G401 (cell line): ENCODE results near the gene ACKR2. TPM values are rescaled to one million over a fixed set of nuclear protein-coding genes. Genes with fewer than 3 reads are reported as not detected.
"Not testable (repeated sequence)": the region's sequence is repeated elsewhere in the genome, so short reads cannot be mapped to it uniquely, and the experiment has no call there.

Experiments
- DNase-seq: peaks from one replicate; pipeline ENCODE4 v3.0.0-alpha.2; 2015; ENCODE audit warnings: low spot score
- in situ Hi-C: cut with HindIII; loops from 2 replicates; pipeline ENCODE4 v1.10.0; 2016; ENCODE audit warnings: low sequenced_read_pairs, mixed read lengths
- total RNA-seq: library from RNA; depleted of rRNA; stranded (reverse); fragments of >200 nt; shearing (Covaris generic); gene quantifications from 2 replicates; pipeline ENCODE4 v1.2.3, GENCODE V29; 2014

Gene ACKR2
- total RNA-seq, 1 experiment from 2014 or later, result not detected

DNA sequence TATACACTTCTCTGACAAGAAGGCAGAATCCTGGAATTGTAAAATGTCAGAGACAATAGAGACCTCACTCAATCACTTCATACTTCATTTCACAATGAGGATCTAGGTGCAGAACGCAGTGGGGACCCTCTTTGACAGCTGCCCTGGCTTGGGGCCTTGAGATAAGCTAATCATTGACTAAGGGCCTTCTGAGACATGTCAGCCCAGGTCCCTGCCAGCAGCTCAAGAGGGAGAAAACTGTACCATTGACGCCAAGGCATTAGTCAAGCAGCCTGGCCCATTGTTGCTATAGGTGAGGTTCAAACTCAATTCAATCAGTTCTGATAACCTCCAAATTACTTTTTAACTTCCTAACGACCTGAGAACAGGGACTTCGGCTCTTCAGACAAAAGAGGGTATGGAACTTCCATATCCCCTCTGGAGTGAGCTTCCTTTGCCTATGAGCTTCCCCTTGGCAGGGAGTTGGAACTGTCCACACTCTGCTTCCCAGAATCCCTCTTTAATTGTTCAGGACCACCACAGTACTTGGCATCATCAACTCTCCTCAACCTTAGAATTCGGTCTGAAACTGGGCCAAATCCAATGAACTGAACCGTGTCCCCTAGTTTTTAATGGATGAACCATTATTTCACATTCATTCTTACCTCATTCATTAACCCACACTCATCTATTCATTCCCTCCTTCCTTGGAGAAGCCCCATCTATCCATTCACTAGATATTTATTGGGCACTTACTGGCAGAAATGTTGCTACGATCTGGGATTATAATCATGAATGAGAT, 67.9 kb downstream of the ACKR2 start:
- no peak for DNase-seq
- in situ Hi-C loops, result no loop called here

DNA sequence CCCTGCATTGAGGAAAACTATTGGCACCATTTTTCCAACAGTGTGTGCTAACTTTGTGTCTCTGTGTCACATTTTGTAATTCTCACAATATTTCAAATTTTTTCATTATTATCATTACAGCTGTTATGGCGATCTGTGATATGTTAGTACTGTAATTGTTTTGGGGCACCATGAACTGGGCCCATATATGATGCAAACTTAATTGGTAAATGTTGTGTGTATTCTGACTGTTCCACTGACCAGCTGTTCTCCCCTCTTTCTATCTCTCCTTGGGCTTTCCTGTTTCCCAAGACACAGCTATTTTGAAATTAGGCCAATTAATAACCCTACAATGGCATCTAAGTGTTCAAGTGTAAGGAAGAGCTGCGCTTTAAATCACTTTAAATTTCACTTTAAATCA, 68.6 kb downstream of the ACKR2 start:
- in situ Hi-C loops, result no loop called here

DNA sequence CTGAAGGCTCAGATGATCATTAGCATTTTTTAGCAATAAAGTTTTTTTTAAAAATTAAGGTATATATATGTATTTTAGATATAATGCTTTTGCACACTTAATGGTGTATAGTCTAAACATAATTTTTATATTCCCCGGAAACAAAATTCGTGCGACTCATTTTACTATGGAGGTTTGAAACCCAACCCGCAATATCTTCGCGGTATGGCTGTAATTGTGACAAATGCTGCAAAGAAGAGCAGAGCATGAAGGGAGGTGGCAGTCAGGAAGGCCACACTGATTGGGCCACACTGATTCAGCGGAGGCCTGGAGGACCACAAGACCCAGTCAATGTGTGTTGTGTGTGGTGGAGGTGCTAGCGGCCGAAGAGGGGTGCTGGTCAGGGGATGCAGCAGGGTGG, 70.9 kb downstream of the ACKR2 start:
- in situ Hi-C loops, result no loop called here
- no peak for DNase-seq

More for the DNA sequence above, 68.6 kb downstream of the ACKR2 start:
- DNase-seq, result no peak

DNA sequence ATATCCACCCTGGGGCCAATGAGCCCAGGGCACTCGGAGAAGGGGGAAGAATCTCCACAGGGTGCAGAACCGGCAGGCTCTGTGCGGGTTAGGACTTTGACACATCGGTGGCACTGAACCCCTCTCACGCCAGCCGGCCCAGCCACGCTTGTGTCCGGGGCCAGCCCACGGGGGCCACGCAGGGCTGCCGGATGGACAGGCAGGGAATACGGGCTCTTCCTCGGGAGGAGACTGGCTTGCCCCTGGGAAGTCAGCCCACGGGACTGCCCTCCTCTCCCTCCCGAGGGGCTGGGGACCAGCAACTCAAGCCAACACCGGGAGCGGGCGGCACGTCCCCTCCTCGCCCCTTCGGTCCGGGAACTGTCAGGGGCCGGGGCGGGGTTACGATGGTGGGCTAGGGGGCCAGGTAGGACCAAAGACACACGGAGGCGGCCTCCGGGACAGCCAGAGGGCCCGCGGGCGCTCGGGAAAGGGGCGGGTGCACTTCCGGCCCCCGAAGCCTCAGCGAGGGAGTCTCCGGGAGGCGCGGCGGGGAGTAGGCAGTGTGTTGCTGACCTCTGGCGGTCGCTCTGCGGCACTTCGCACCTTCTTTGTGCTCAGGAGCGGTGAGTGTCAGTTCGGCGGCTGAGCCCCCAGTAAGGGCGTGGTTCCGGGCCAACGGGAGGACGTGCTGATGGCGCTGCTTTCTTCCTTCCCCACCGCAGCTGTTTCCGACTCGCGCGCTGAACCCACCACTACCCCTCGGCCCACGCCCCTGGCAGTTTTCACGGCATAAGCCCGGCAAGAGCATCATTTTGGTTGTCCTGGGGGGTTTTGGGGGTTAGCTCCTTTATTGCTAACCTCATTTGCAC, 71.6 kb downstream of the ACKR2 start:
- peak; percentile 75 for DNase-seq
- in situ Hi-C loops, result no loop called here

DNA sequence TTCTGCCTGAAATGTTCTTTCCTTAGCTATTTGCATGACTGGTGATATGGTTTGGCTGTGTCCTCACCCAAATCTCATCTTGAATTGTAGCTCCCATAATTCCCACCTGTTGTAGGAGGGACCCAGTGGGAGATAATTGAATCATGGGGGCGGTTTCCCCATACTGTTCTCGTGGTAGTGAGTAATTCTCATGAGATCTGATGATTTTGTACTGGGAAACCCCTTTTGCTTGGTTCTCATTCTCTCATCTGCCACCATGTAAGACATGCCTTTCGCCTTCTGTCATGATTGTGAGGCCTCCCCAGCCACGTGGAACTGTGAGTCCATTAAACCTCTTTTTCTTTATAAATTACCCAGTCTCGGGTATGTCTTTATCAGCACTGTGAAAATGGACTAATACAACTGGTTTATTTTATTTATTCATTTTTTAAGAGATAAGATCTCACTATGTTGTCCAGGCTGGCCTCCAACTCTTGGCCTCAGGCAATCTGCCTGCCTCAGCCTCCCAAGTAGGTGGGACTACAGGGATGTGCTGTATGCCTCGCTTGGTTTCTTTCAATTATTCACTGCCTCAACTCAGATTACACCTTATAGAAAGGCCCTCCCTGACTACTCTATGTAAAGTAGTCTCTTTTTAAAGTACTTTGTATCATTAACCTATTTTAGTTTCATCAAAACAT, 74.1 kb downstream of the ACKR2 start:
- in situ Hi-C loops, DNase-seq: not testable (repeated sequence)

DNA sequence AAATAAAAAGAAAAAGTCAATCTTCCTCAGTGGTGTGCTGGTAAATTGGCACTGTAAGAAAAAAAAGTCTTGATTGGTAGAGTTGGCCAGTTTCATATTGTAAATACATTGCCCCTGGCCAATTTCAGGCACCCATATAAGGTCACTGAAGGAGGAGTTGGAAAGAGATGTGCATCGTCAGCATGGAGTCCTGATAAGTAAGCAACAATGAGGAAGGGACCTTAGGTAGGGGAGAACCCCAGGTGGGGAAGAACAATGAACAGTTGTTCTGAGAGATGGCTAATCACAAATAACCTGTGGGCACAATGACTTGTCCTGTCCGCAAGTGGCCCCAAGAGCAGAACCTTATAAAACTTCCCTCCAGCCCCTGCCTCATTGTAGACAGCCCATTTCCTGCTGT, 75.1 kb downstream of the ACKR2 start:
- in situ Hi-C loops, result no loop called here
- no peak for DNase-seq

DNA sequence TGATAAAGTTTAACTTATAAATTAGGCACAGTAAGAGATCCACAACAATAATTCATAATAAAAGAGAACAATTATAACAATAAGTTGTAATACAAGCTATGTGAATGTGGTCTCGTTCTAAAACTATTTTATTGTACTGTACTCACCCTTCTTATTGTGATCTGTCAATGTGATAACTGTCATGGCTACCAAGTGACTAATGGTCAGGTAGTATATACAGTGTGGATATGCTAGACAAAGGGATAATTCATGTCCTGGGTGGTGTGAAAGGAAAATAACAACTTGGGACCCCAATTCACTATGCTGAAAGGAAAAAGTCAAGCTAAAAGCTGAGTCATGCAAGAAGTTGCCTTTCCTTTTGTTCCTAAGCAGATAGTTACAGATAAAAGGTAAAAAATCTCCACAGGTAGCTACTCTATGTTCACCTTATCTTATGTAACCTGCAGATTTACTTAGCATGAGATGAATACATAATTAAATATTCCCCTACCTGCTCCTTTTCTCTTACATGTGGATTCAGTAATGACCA, 77.1 kb downstream of the ACKR2 start:
- in situ Hi-C loops, result no loop called here
- no peak for DNase-seq

DNA sequence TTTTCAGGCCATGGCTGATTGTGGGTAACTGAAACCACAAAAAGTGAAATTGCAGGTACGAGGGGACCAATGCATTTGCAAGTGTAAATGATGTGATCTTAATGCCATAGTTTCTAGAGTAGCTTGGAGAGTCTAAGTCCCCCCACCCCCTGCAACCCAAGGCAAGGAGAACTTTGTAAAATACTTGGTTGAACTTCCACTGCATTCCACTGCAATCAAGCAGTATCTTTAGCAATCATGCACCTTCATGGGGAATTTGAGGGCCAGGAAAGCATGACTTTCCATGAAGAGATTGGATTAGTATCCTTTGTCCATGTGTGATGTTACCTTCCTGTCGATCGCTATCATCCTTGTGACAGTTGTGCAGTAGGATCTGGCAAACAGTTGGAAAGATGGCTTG, 77.8 kb downstream of the ACKR2 start:
- in situ Hi-C loops, result no loop called here
- DNase-seq, result no peak

DNA sequence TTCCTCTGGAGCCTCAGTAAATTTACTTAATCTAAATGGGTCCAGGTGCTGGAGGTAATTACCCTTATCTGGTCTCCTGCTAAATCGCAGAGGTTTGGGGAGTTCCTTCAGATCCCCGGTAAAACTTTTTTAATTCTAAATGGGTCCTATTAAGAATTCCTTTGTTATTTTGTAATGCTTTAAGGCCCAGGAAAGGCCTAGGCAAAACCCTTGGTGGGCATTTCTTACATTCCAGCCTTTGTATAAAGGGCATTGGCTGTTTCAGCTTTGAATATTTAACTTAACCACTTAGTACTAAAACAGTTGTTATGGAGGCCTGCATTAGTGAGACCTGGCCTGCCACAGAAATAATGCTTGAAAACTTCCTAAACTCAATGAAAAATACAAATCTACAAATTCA, 81.8 kb downstream of the ACKR2 start:
- DNase-seq, result no peak
- in situ Hi-C loops, result no loop called here

DNA sequence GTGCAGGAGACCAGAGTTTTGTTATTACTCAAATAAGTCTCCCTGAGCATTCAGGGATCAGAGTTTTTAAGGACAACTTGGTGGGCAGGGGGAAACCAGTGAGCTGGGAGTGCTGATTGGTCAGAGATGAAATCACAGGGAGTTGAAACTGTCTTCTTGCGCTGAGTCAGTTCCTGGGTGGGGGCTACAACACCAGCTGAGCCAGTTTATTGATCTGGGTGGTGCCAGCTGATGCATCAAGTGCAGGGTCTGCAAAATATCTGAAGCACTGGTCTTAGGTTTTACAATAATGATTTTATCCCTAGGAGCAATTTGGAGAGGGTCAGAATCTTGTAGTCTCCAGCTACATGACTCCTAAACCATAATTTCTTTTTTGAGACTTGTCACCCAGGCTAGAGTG, 82.9 kb downstream of the ACKR2 start:
- no peak for DNase-seq
- in situ Hi-C loops, result no loop called here

DNA sequence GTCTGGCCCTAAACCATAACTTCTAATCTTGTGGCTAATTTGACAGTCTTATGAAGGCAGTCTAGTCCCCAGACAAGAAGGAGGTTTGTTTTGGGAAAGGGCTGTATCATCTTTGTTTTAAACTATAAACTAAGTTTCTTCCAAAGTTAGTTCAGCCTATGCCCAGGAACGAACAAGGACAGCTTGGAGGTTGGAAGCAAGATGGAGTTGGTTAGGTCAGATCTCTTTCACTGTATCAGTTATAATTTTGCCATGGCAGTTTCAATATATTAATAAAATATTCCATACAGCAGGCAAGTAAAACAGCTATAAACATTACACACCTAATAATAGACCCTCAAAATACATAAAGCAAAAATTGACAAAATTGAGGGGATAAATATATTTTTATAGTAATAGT, 83.6 kb downstream of the ACKR2 start:
- in situ Hi-C loops, result no loop called here

DNA sequence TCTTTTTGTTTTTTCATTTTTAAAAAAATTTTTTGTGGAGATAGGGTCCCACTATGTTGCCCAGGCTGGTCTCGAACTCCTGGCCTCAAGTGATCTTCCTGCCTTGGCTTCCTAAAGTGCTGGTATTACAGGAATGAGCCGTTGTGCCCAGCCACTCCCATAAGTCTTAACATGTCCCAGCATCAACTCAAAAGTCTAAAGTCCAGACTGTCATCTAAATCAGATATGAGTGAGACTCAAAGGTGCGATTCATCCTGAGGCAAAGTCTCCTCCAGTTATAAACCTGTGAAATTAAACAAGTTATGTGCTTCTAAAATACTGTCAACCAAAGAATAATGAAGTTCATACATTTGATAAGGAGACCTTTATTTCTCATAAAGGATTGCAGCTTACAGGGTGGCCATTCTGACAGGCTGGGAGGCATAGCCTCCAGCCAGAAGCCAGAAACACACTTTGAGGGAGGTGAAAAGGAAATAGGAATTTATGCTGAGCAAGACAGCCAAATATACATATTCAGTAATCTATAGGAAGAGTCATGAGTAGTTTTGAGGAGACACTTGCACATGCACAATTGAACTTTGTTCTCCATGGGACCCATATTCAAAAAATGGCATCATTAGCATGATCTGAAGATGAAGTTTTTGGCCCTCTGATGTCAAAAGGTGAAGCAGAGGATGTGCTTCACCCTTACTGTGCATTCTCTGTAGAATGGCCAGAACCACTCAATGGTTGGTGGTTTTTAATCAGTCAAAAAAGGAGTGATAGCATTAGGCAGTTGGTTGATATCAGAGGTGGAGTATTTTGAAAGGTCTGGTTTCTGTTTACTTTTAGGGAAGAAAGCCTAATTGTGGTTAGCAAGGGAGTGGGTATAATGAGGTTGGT, 85.7 kb downstream of the ACKR2 start:
- DNase-seq, result no peak
- in situ Hi-C loops, result no loop called here

More for the DNA sequence above, 83.6 kb downstream of the ACKR2 start:
- DNase-seq, result no peak

DNA sequence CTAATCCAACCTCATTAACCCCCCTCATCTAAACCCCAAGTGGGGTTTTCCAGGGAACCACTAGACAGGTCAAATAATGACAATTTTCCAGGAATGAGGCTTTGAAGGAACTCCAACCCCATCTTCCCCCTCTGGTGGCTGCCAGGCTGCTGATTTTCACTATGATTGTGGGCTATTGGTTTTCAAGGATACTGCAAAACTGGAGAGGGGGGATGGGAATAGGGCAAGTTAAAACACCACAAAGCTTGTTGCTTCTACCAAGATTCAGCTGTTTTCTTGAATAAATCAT, 86.3 kb downstream of the ACKR2 start:
- in situ Hi-C loops, result no loop called here

DNA sequence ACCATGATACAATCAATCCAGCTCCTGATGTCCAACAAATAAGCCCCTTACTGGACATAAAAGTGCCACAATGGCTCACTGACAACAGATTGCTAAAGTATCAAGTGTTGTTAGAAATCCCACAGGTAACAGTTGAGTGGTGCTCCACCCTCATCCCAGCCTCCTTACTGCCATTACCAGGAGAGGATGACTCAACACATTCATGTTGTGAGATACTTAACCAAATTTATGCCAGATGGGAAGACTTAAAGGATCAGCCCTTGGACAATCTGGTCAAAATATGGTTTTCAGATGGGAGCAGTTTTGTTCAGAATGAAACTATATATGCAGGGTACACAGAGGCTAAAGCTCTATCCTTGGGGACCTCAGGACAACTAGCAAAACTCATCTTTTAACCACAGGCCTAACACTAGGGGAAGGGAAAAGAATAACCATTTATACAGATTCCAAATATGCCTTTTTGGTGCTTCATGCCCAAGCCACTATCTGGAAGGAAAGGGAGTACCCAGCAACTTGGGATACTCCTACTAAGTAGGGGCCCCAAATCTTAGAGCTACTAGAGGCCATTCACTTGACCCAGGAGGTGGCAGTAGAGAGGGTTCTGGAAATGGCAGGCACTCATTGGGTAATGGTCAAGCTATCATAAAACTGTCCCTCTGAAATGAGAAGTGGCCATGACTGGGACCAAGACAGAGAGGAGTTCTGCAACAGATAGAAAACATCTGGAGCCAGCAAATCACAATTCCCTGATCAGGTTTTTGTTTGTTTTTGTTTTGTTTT, 89.8 kb downstream of the ACKR2 start:
- in situ Hi-C loops, result no loop called here

More for the DNA sequence above, 86.3 kb downstream of the ACKR2 start:
- DNase-seq, result no peak

DNA sequence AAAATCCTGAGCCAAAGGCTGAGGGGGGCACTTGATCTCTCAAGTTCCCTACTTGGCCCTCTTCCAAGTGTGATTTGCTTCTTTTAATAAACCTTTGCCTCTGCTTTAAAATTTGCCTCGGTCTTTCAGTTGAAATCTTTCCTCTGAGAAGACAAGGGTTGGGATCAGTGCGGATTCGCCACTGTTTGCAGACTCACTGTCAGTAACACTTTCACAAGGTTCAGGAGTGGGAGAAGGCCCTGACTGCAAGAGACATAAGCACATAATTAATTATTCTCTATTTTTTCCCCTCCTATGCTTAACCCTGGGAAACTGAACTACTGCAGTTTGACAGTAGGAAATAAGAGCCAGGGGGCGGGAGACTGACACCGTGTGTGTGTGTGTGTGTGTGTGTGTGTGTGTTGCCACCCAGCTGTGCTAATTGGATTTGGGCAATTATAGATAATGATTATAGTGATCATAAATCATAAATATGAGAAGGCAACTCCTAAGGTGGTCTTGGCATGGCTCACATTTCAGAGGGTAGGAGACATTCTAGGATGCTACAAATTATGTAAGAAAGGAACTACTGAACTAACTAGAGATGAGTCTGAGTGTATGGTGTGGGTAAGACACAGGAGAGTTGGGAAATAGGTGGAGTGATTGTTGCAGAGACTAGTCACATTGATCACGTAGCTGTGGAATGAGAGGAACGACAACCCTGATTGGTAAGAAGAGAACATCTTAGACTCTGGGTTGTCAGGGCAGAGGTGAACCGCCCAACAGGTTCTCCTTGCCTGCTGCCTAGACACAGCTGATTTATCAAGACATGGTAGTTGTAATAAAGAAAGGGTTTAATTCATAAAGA, 91.2 kb downstream of the ACKR2 start:
- DNase-seq, result no peak
- in situ Hi-C loops, result no loop called here

More for the DNA sequence above, 89.8 kb downstream of the ACKR2 start:
- no peak for DNase-seq

DNA sequence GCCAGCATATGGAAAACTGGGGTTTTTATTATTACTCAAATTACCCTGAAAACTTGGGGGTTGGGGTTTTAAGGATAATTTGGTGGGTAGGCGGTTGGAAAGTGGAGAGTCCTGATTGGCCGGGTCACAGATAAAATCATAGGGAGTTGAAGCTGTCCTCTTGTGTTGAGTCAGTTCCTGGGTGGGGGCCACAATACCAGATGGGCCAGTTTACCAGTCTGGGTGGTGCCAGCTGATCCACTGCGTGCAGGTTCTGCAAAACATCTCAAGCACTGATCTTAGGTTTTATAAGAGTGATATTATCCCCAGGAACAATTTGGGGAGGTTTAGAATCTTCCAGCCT, 91.8 kb downstream of the ACKR2 start:
- no peak for DNase-seq
- in situ Hi-C loops, result no loop called here

DNA sequence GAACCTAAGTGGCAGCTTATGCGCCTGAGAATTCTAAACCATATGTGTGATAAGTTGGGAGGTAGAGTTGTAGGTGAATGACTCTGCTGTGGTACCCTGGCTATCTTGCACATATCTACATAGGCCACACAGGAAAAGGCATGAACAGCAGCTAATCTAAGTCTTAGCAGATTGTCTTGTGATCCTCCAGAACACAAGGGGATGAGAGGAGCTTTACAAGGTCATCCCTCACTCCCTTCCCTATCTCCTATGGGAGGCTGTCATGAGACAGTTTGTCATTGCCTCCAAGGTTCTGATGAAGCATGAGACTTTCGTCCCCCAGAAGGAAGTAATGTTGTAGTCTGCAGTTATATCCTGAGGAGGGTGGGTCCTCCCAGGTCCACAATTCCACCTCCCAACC, 93.0 kb downstream of the ACKR2 start:
- no peak for DNase-seq
- in situ Hi-C loops, result no loop called here
